A673 (cell line): ENCODE measurements around the gene NFKBIZ. TPM values are rescaled to one million over a fixed set of nuclear protein-coding genes. Genes with fewer than 3 reads are reported as not detected.

Experiments
- BruUV-seq: library from RNA; stranded (reverse); fragments of 400-500 nt; replicated peaks from 2 replicates; lab custom pipeline; 2021; lab: Mats Ljungman, UMichigan
- CTCF ChIA-PET: fragments of 300-600 bp; sonication (Branson Sonifier 250); formaldehyde crosslinking; loops from one replicate; lab custom pipeline; 2022; ENCODE audit warnings: antibody characterized with exemption; lab: Charles Lee
- POLR2A ChIA-PET: fragments of 300-600 bp; sonication (Branson Sonifier 250); formaldehyde crosslinking; loops from one replicate; lab custom pipeline; 2022; ENCODE audit warnings: antibody characterized with exemption; ENCODE audit not compliant: low non-redundant PET; lab: Charles Lee
- DNase-seq: peaks from one replicate; pipeline ENCODE4 v3.0.0-alpha.2; 2015; ENCODE audit warnings: low spot score
- H3K27ac ChIP-seq: fragments of 200-600 bp; sonication (generic); 2 replicates; pipeline ENCODE4 v1.5.1; 2016; ENCODE audit warnings: mixed run types, low read depth, mild to moderate bottlenecking, mixed read lengths, antibody characterized with exemption, low read length; ENCODE audit not compliant: poor library complexity, severe bottlenecking
- H3K27me3 ChIP-seq: fragments of 200-600 bp; sonication (generic); replicated peaks from 2 replicates; pipeline ENCODE4 v1.6.1; 2017; ENCODE audit warnings: mixed run types, low read depth, mild to moderate bottlenecking, mixed read lengths, antibody characterized with exemption, low read length; ENCODE audit not compliant: insufficient read depth, poor library complexity
- H3K36me3 ChIP-seq: fragments of 200-600 bp; sonication (generic); 2 replicates; pipeline ENCODE4 v1.6.1; 2016; ENCODE audit warnings: mixed run types, mild to moderate bottlenecking, mixed read lengths, antibody characterized with exemption, low read length; ENCODE audit not compliant: insufficient read depth, poor library complexity, severe bottlenecking
- H3K4me1 ChIP-seq: fragments of 200-600 bp; sonication (generic); 2 replicates; pipeline ENCODE4 v1.6.1; 2017; ENCODE audit warnings: mixed run types, mild to moderate bottlenecking, mixed read lengths, antibody characterized with exemption, low read length; ENCODE audit not compliant: insufficient read depth, poor library complexity, severe bottlenecking
- H3K4me3 ChIP-seq: fragments of 200-600 bp; sonication (generic); 2 replicates; pipeline ENCODE4 v1.5.1; 2016; ENCODE audit warnings: low read depth, mixed run types, mild to moderate bottlenecking, mixed read lengths, low read length; ENCODE audit not compliant: poor library complexity, severe bottlenecking
- H3K9me3 ChIP-seq: fragments of 200-600 bp; sonication (generic); 2 replicates; pipeline ENCODE4 v1.6.1; 2016; ENCODE audit warnings: mixed run types, low read depth, mild to moderate bottlenecking, mixed read lengths, antibody characterized with exemption, low read length; ENCODE audit not compliant: poor library complexity, severe bottlenecking
- EZH2 ChIP-seq: fragments of 200-600 bp; sonication (generic); IDR thresholded peaks from 2 replicates; pipeline ENCODE4 v1.6.1; 2017; ENCODE audit warnings: borderline replicate concordance, low read depth, mild to moderate bottlenecking, mixed read lengths, antibody characterized with exemption, low read length; ENCODE audit not compliant: poor library complexity, severe bottlenecking
- intact Hi-C: fragments of 100-400 bp; cut with micrococcal nuclease; formaldehyde crosslinking; loops from one replicate; pipeline ENCODE4 v1.10.0; 2022; ENCODE audit not compliant: unreplicated experiment
- total RNA-seq: library from RNA; stranded (reverse); gene quantifications from 2 replicates; pipeline ENCODE4 v1.2.3, GENCODE V29; 2021
- TF ChIP-seq, protein P1 (sequence below): fragments of 300-800, 200-600 bp; sonication (generic); conservative IDR thresholded peaks from 2 replicates; pipeline ENCODE4 v1.5.1; 2017; ENCODE audit warnings: low read depth, mild to moderate bottlenecking, antibody characterized with exemption, low read length, moderate library complexity, mixed read lengths

The NFKBIZ gene
- total RNA-seq, 1 experiment from 2014 or later = 15.1 TPM

DNA sequence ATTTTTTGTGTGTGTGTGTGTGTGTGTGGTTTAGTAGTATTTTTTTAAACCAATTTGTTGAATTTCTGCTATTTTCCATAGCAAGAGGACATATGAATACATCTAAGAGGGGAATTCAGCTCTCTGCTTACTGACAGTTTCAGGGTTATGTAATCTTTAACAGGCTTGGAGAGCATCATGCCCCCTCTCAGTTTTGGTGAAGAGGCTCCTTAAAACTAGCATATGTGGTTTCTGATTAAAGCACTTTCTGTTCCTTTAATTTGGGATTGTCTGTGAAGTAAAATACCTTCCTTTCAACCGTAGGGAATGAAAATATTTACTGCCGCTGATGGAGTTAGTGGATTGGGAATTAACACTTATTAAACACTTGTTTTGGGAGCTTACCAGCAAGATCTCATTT lies 19.4 kb upstream of the NFKBIZ start:
- no TSS peak for BruUV-seq
- H3K36me3 ChIP-seq = no peaks in the 10 kb centered on the region
- POLR2A ChIA-PET = interaction anchor here (0.6 to 0.7 kb wide), 2 partner anchors 51 to 248 kb away, joined by 3 to 5 read pairs; partner anchors contain the start of gene NXPE3
- no peak for DNase-seq
- H3K9me3 ChIP-seq = no peaks in the 10 kb centered on the region
- H3K27me3 ChIP-seq = no peaks in the 10 kb centered on the region
- H3K27ac ChIP-seq = no peak overlapping the region
- H3K4me1 ChIP-seq = peaks cover 23% of the 10 kb centered on the region
- intact Hi-C loops = loop anchor here (5.0 kb wide), 1 partner anchor 207 kb away; no protein-coding TSS in a partner anchor
- CTCF ChIA-PET = no interaction called here
- TF ChIP-seq, protein P1, sequence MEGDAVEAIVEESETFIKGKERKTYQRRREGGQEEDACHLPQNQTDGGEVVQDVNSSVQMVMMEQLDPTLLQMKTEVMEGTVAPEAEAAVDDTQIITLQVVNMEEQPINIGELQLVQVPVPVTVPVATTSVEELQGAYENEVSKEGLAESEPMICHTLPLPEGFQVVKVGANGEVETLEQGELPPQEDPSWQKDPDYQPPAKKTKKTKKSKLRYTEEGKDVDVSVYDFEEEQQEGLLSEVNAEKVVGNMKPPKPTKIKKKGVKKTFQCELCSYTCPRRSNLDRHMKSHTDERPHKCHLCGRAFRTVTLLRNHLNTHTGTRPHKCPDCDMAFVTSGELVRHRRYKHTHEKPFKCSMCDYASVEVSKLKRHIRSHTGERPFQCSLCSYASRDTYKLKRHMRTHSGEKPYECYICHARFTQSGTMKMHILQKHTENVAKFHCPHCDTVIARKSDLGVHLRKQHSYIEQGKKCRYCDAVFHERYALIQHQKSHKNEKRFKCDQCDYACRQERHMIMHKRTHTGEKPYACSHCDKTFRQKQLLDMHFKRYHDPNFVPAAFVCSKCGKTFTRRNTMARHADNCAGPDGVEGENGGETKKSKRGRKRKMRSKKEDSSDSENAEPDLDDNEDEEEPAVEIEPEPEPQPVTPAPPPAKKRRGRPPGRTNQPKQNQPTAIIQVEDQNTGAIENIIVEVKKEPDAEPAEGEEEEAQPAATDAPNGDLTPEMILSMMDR = no peak
- no peak for TF ChIP-seq EZH2
- no peak overlapping the region for H3K4me3 ChIP-seq

- no peak for DNase-seq
- TF ChIP-seq, protein P1 = no peak
- TF ChIP-seq EZH2 = no peak
- BruUV-seq = no TSS peak
- Histone ChIP-seq H3K4me1 (peaks cover 6% of the 10 kb centered on the region), H3K9me3 (no peaks in the 10 kb centered on the region), H3K27me3 (no peaks in the 10 kb centered on the region), H3K4me3 (no peak overlapping the region), H3K27ac (no peak overlapping the region), H3K36me3 (no peaks in the 10 kb centered on the region)
- ChIA-PET CTCF (no interaction called here), POLR2A (no interaction called here)
- intact Hi-C loops = no loop called here
These were observed 15.8 kb upstream of the NFKBIZ start for GRCh38 chr3:101833446-101833974.

DNA sequence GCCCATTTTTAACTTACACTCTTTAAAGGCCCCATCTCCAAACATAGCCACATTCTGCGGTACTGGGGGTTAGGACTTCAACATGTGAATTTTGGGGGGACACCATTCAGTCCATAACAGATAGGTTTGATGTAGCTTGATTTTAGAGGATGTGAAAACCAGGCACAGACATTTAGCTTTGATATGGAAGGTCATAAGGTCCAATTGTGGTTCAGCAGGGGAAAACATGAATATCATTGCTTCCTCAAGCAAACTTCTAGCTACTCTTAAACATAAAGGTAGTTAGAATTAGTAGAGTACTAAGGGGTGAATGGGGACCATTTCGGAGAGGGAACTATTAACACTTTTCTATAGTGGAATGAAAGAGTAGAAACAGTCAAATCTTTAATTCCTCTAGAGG lies 13.6 kb upstream of the NFKBIZ start:
- Histone ChIP-seq H3K36me3 (no peaks in the 10 kb centered on the region), H3K27me3 (no peaks in the 10 kb centered on the region), H3K4me1 (no peaks in the 10 kb centered on the region), H3K4me3 (no peak overlapping the region), H3K27ac (no peak overlapping the region), H3K9me3 (no peaks in the 10 kb centered on the region)
- no TSS peak for BruUV-seq
- CTCF ChIA-PET = no interaction called here
- no peak for TF ChIP-seq EZH2
- TF ChIP-seq, protein P1 = no peak
- intact Hi-C loops = no loop called here
- POLR2A ChIA-PET = no interaction called here
- DNase-seq = no peak
